Glomerular visceral epithelial cell (primary cell): ENCODE results near the gene COX5A.
"Not testable (repeated sequence)": the region's sequence is repeated elsewhere in the genome, so short reads cannot be mapped to it uniquely, and the experiment has no call there.

Experiments
- DNase-seq: peaks from one replicate; pipeline ENCODE4 v3.0.0-alpha.2; 2016; ENCODE audit errors: extremely low spot score

COX5A gene

DNA sequence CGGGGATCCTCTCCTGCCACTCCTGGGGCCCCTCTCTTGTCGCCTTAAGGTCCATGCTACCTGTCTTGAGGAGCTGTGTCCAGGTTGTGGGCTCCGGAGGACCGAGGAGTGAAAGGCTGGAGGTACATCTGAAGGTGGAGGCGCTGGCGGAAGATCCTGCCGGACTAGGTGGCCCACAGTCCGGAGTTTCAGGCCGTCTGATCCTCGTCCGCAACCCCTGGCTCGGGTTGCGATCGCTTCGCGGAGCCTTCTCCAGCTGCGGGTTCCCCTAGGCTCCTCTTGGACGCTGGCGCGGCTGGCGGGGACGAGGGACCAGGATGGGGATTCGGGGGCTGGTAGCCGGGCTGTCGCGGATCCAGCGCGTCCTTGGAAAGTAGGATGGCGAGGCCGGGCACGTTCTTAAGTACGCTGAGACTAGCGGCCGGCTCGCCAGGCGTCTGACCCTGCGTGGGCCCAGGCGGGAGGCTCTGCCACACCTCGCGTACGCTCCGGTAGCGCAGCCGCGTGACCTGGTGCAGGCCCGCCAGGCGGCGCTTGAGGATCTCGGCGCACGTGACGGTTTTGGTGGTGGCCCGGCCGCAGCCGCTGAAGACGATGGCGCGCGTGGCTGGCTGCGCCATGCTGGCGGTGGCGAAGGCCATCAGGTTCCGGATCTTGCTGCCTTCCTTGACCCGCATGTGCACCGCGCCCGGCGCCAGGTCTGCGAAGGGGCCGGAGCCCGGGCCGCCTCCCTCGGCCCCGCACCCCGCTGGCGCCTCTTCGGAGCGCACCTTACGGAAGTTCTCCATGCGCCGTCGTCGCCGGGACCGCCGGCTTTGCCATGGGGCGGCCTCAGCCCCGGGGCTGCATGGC lies 18.1 kb upstream of the COX5A start:
- no peak for DNase-seq

GRCh38 chr15:74955017-74955416 lies 17.1 kb upstream of the COX5A start:
- DNase-seq = no peak

DNA sequence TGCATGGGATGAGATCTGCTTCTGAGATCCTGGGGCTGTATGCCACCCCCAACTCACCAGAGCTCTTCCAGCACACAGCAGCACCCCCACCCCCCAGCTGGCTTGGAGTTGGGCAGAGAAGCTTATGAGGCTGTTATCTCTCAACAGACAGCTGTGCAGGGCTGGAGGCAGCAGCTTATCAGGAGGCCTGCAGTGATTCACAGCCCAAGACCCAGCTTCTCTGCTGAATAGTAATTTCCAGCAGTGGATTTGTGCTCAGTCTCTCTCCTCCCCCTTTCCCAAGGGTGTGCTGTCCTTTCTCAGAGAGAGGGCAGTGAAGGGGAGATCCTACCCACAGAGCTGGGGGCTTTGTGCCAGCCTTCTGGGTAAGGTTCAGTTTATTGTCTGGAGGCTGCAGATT lies 16.6 kb upstream of the COX5A start:
- DNase-seq = no peak

DNA sequence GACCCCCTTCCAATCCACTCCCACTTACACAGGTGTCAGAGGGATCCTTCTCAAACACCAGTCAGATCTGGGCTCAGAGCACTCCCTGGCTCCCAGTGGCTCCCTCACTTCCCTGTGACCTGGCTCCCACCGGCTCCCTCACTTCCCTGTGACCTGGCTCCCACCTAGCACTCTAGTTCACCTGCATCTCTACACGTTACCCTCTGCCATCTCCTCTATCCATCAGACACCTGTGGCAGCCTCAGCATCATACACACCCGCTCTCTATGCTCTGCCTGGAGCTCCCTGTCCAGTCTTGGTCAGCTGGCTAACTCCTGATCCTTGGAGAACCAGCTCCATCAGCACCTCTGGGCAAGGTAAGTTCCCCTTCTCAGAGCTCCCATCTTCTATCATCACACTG lies 13.1 kb upstream of the COX5A start:
- no peak for DNase-seq

DNA sequence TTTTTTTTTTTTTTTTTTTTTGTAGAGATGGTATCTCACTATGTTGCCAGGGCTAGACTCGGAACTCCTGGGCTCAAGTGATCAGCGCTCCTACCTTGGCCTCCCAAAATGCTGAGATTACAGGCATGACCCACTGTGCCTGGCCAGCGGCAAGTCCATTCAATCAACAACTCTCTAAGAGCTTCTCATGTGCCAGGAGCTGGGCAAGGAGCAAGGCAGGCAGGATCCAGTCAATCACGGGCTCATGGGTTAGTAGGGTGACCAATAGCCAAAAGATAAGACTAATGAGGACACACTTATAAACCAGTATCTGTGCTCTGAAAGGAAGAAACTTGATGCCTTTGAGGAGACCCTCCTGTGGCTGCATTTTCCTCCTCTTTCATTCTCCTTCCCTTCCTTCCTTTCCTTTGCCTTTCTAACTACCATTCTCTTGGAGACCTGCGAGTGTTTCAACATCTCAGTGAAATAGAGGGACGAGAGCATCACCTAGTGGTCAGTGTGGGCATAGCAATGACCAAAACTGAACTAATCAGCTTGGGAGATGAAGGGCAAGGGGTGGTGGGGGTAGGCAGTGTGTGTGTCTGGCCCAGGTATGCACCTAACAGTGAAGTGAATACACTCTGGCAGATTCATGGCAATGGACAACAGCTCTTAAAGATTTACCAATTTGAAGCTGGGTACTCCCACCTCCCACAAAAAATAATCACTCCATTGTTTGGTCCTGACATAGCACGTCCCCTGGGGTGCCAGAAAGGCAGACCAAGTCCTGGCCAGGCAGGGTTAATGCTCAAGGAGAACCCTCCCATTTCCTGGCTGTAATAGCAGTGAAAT lies 12.4 kb upstream of the COX5A start:
- peak; percentile 78 for DNase-seq

DNA sequence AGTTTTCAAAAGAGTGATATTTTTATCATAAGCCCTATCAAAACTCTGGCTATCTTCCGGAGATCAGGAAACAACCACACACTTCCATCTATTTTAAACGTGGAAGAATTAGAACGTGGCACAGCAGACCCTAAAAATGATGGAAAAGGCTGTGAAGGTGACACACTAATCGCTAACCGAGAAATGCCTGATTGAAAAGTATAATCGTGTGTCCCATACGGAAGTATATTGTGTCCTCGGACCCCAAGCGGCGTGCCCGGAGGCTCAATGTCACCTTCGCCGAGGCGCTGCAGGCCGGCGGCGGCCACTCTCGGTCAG lies 642 bp downstream of the COX5A start:
- no peak for DNase-seq

GRCh38 chr15:74935193-74935592 lies 2.7 kb downstream of the COX5A start:
- DNase-seq = not testable (repeated sequence)

DNA sequence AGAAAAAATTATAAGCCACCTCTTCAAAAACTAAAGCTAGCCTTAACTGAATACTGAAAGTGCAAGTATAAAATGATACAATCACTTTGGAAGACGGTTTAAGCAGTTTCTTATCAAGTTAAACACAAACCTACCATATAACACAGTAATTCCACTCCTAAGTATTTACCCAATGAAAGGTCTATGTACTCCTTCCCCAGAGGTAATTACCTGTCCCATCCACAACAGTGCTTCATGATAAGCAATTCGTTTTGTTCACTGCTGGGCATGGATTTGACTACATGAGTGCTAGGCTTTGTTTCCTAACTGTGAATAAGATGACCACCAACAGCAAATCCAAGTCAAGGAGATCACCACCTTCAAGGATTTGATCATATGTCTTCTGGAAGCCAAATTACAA lies 4.3 kb downstream of the COX5A start:
- DNase-seq = no peak

GRCh38 chr15:74928771-74929198 lies 9.1 kb downstream of the COX5A start:
- no peak for DNase-seq

- no peak for DNase-seq
Observed at GRCh38 chr15:74924525-74924924, 13.3 kb downstream of the COX5A start.

DNA sequence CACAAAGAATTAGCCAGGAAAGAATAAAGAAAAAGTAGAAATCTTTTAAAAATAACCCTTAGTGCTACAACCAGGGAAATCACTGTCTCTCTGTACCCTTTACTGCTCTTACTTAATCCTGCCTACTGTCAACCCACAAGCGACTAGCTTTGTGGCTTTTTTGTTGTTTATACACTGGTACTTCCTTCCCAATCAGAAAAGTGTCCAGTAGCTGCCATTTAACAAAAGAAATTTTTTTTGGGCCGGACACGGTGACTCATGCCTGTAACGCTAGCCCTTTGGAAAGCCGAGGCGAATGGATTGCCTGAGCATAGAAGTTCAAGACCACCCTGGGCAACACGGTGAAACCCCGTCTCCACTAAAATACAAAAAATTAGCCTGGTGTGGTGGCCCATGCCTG lies 17.4 kb downstream of the COX5A start:
- no peak for DNase-seq

- peak; percentile 49 for DNase-seq
Observed at GRCh38 chr15:74917676-74918075, 20.2 kb downstream of the COX5A start.

GRCh38 chr15:74913799-74914198 lies 24.1 kb downstream of the COX5A start:
- not testable (repeated sequence) for DNase-seq

DNA sequence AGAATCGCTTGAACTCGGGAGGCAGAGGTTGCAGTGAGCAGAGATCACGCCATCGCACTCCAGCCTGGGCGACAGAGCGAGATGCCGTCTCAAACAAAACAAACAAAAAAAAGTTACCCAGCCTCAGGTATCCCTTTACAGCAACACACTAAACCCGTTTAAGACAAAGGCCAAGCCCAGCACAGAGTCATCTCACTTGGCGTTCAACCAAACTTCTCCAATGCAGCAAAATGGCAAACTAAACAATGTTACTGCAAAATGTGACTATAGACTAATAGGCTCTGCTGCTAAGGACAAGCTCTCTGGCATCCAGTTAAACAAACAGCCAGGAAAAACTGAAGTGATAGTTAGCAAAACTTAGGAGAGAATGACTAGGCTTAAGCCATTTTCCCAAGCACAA lies 24.8 kb downstream of the COX5A start:
- DNase-seq = no peak

GRCh38 chr15:74908635-74909034 lies 29.2 kb downstream of the COX5A start:
- DNase-seq = no peak

GRCh38 chr15:74907163-74907870 lies 30.6 kb downstream of the COX5A start:
- DNase-seq = no peak

DNA sequence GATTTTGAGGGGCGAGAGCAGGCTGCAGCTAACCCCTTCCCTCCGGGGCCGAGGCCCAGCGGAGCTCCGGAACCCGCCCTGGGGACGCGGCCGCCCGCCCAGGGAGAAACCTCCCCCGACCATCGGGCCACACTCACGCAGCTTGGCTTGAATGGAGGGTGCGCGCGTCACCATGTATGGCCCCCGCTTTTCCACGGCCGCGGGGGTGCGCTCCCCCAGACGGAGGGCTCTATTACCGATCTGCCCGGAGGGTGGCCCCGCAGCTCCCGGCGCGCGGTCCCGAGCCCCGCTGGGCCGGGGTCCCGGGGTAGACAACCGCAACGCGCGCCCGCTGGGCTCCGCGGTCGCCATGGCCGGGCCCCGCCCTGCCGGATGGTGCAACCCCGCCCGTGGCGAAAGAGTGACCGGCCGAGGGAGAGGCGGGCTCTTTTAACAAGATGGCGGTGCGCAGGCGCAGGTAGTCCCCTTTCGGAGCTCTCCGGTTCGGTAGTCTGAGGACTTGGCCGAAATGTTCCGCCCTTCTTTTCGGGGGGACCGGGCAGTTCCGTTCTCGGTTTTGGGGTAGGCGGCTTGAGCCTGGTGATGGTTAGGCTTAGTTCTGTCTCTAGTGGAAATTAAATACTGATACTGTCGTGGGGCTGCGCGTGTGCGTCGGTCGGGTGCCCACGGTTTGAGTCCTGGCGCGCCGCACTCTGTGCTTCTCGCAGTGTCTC lies 31.3 kb downstream of the COX5A start, which contains the start of gene FAM219B:
FAM219B (minus strand) TSS at position 402 of the 713 bp plus-strand sequence; CDS start at position 351, 51 bp downstream.
- peak; percentile 85 for DNase-seq

DNA sequence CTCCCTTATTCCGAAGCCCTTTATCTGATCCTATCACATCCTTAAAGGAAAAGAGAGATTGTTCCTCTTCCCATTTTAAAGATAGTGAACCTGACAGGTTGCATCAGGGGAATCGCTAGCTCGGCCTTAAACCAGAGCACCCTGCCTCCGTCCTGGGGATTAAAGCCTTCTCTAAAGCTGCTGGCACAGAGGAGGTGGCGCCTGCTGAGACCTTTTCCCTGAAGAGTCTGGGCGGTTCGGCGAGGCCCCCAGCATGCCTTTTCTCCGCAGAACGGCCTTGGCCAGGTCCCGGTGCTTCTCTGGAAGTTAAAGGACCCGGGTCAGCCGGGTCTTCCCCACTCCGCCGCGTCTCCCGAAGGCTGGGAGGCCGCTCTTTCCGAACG lies 31.8 kb downstream of the COX5A start:
- peak; percentile 41 for DNase-seq

- no peak for DNase-seq
Observed at GRCh38 chr15:74904190-74904805, 33.6 kb downstream of the COX5A start.

GRCh38 chr15:74903676-74904075 lies 34.2 kb downstream of the COX5A start:
- no peak for DNase-seq
